ENCODE data around the gene SLX4IP.
"Not testable (repeated sequence)": the region's sequence is repeated elsewhere in the genome, so short reads cannot be mapped to it uniquely, and the experiment has no call there.

The SLX4IP gene

GRCh38 chr20:10408108-10408813, 26.8 kb upstream of the SLX4IP start:
- Histone ChIP-seq H3K27ac (ENCODE audit: low read depth, low read length) (no peak overlapping the region), H3K4me3 (ENCODE audit: low read length) (no peak overlapping the region), H3K9me3 (ENCODE audit: insufficient read depth, low read depth, low read length) (no peaks in the 10 kb centered on the region), H3K4me1 (ENCODE audit: insufficient read depth, low read length) (no peaks in the 10 kb centered on the region), H3K27me3 (ENCODE audit: insufficient read depth, low read length) (no peaks in the 10 kb centered on the region), H3K9ac (ENCODE audit: low read depth, low read length) (no peak overlapping the region), H3K36me3 (ENCODE audit: insufficient read depth, low read length) (peaks cover 36% of the 10 kb centered on the region)
- WGBS: 91% methylated on average over 1 of the region's 2 CpGs

- no peaks in the 10 kb centered on the region for H3K27me3 ChIP-seq (ENCODE audit: insufficient read depth, low read length)
- H3K27ac ChIP-seq (ENCODE audit: low read depth, low read length): no peak overlapping the region
- peaks cover 36% of the 10 kb centered on the region for H3K36me3 ChIP-seq (ENCODE audit: insufficient read depth, low read length)
- H3K4me3 ChIP-seq (ENCODE audit: low read length): no peak overlapping the region
- H3K4me1 ChIP-seq (ENCODE audit: insufficient read depth, low read length): peaks cover 16% of the 10 kb centered on the region
- no peak overlapping the region for H3K9ac ChIP-seq (ENCODE audit: low read depth, low read length)
- WGBS: no CpG with 5 or more reads among the region's 1 CpG
- no peaks in the 10 kb centered on the region for H3K9me3 ChIP-seq (ENCODE audit: insufficient read depth, low read depth, low read length)
Measured at GRCh38 chr20:10411673-10412072, 23.4 kb upstream of the SLX4IP start.

GRCh38 chr20:10412591-10413408, 22.3 kb upstream of the SLX4IP start:
- H3K36me3 ChIP-seq (ENCODE audit: insufficient read depth, low read length): peaks cover 39% of the 10 kb centered on the region
- H3K4me3 ChIP-seq (ENCODE audit: low read length): no peak overlapping the region
- no peak overlapping the region for H3K9ac ChIP-seq (ENCODE audit: low read depth, low read length)
- 96% methylated on average over 5 of the region's 5 CpGs for WGBS
- no peaks in the 10 kb centered on the region for H3K9me3 ChIP-seq (ENCODE audit: insufficient read depth, low read depth, low read length)
- H3K27me3 ChIP-seq (ENCODE audit: insufficient read depth, low read length): no peaks in the 10 kb centered on the region
- peaks cover 16% of the 10 kb centered on the region for H3K4me1 ChIP-seq (ENCODE audit: insufficient read depth, low read length)
- no peak overlapping the region for H3K27ac ChIP-seq (ENCODE audit: low read depth, low read length)

GRCh38 chr20:10415013-10415650, 20.0 kb upstream of the SLX4IP start:
- H3K27ac ChIP-seq (ENCODE audit: low read depth, low read length): no peak overlapping the region
- 0 out of 2 replicates have a peak overlapping the region, but pooled peaks have one; percentile 4 for H3K9ac ChIP-seq (ENCODE audit: low read depth, low read length)
- no peak overlapping the region for H3K4me3 ChIP-seq (ENCODE audit: low read length)
- H3K9me3 ChIP-seq (ENCODE audit: insufficient read depth, low read depth, low read length): no peaks in the 10 kb centered on the region
- H3K4me1 ChIP-seq (ENCODE audit: insufficient read depth, low read length): peaks cover 19% of the 10 kb centered on the region
- WGBS: 85% methylated on average over 3 of the region's 3 CpGs
- H3K36me3 ChIP-seq (ENCODE audit: insufficient read depth, low read length): peaks cover 60% of the 10 kb centered on the region
- H3K27me3 ChIP-seq (ENCODE audit: insufficient read depth, low read length): no peaks in the 10 kb centered on the region

- not testable (repeated sequence) for H3K9me3 ChIP-seq (ENCODE audit: insufficient read depth, low read depth, low read length); H3K27ac ChIP-seq (ENCODE audit: low read depth, low read length); H3K9ac ChIP-seq (ENCODE audit: low read depth, low read length); H3K27me3 ChIP-seq (ENCODE audit: insufficient read depth, low read length); H3K4me3 ChIP-seq (ENCODE audit: low read length)
- H3K36me3 ChIP-seq (ENCODE audit: insufficient read depth, low read length): peaks cover 59% of the 10 kb centered on the region
- H3K4me1 ChIP-seq (ENCODE audit: insufficient read depth, low read length): peaks cover 19% of the 10 kb centered on the region
- 97% methylated on average over 2 of the region's 2 CpGs for WGBS
Measured at GRCh38 chr20:10417218-10417617, 17.9 kb upstream of the SLX4IP start.

GRCh38 chr20:10419550-10420133, 15.5 kb upstream of the SLX4IP start:
- Histone ChIP-seq H3K27me3 (ENCODE audit: insufficient read depth, low read length) (no peaks in the 10 kb centered on the region), H3K36me3 (ENCODE audit: insufficient read depth, low read length) (peaks cover 41% of the 10 kb centered on the region), H3K4me1 (ENCODE audit: insufficient read depth, low read length) (peaks cover 19% of the 10 kb centered on the region), H3K27ac (ENCODE audit: low read depth, low read length) (no peak overlapping the region), H3K4me3 (ENCODE audit: low read length) (no peak overlapping the region), H3K9me3 (ENCODE audit: insufficient read depth, low read depth, low read length) (no peaks in the 10 kb centered on the region), H3K9ac (ENCODE audit: low read depth, low read length) (no peak overlapping the region)
- 92% methylated on average over 5 of the region's 5 CpGs for WGBS

- Histone ChIP-seq H3K36me3 (ENCODE audit: insufficient read depth, low read length) (peaks cover 17% of the 10 kb centered on the region), H3K4me3 (ENCODE audit: low read length) (no peak overlapping the region), H3K9ac (ENCODE audit: low read depth, low read length) (no peak overlapping the region), H3K4me1 (ENCODE audit: insufficient read depth, low read length) (peaks cover 3% of the 10 kb centered on the region; the same call in 1 of the 2 replicates), H3K27ac (ENCODE audit: low read depth, low read length) (no peak overlapping the region), H3K27me3 (ENCODE audit: insufficient read depth, low read length) (no peaks in the 10 kb centered on the region), H3K9me3 (ENCODE audit: insufficient read depth, low read depth, low read length) (no peaks in the 10 kb centered on the region)
- no CpG with 5 or more reads among the region's 2 CpGs for WGBS
Measured at GRCh38 chr20:10423735-10424134, 11.4 kb upstream of the SLX4IP start.

GRCh38 chr20:10427060-10427692, 7.9 kb upstream of the SLX4IP start:
- Histone ChIP-seq H3K27me3 (ENCODE audit: insufficient read depth, low read length) (no peaks in the 10 kb centered on the region), H3K9me3 (ENCODE audit: insufficient read depth, low read depth, low read length) (no peaks in the 10 kb centered on the region), H3K4me3 (ENCODE audit: low read length) (no peak overlapping the region), H3K4me1 (ENCODE audit: insufficient read depth, low read length) (peaks cover 18% of the 10 kb centered on the region), H3K9ac (ENCODE audit: low read depth, low read length) (no peak overlapping the region), H3K27ac (ENCODE audit: low read depth, low read length) (no peak overlapping the region), H3K36me3 (ENCODE audit: insufficient read depth, low read length) (no peaks in the 10 kb centered on the region)
- WGBS: 33% methylated on average over 3 of the region's 3 CpGs

GRCh38 chr20:10428008-10428407, 7.1 kb upstream of the SLX4IP start:
- no peaks in the 10 kb centered on the region for H3K36me3 ChIP-seq (ENCODE audit: insufficient read depth, low read length)
- no peaks in the 10 kb centered on the region for H3K27me3 ChIP-seq (ENCODE audit: insufficient read depth, low read length)
- no peak overlapping the region for H3K4me3 ChIP-seq (ENCODE audit: low read length)
- no peak overlapping the region for H3K9ac ChIP-seq (ENCODE audit: low read depth, low read length)
- H3K4me1 ChIP-seq (ENCODE audit: insufficient read depth, low read length): peaks cover 18% of the 10 kb centered on the region
- H3K9me3 ChIP-seq (ENCODE audit: insufficient read depth, low read depth, low read length): no peaks in the 10 kb centered on the region
- no peak overlapping the region for H3K27ac ChIP-seq (ENCODE audit: low read depth, low read length)

GRCh38 chr20:10429443-10429981, 5.6 kb upstream of the SLX4IP start:
- 89% methylated on average over 5 of the region's 5 CpGs for WGBS
- Histone ChIP-seq H3K4me1 (ENCODE audit: insufficient read depth, low read length) (peaks cover 18% of the 10 kb centered on the region), H3K9me3 (ENCODE audit: insufficient read depth, low read depth, low read length) (no peaks in the 10 kb centered on the region), H3K27ac (ENCODE audit: low read depth, low read length) (no peak overlapping the region), H3K27me3 (ENCODE audit: insufficient read depth, low read length) (no peaks in the 10 kb centered on the region), H3K36me3 (ENCODE audit: insufficient read depth, low read length) (no peaks in the 10 kb centered on the region), H3K9ac (ENCODE audit: low read depth, low read length) (0 out of 2 replicates have a peak overlapping the region, but pooled peaks have one; percentile 6), H3K4me3 (ENCODE audit: low read length) (no peak overlapping the region)

Data from HUES64 (cell line).